ENCODE data around the gene SUN2. TPM values are rescaled to one million over a fixed set of nuclear protein-coding genes. Genes with fewer than 3 reads are reported as not detected.

SUN2 gene
- total RNA-seq, 1 donor from 2014 or later = 896 TPM

DNA sequence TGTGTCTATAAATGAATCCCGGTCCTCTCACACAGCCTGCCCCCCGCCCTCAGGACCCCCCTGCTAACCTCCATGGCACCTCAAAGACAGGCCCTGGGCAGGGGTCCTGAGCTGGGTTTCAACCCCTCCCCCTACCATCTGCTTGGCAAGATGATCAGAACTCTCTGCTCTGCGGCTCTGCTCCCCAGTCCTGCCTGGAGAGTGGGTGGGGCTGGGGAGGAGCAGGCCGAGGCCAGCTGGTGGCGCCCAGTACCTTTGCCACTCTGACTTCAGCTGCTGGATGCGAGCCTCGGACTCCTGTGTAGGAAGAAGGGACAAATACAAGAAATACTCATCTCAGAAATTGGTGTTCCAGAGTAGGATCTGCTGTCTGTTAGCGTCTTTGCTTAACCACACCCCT, 15.0 kb downstream of the SUN2 start:
- TF ChIP-seq, protein P1, sequence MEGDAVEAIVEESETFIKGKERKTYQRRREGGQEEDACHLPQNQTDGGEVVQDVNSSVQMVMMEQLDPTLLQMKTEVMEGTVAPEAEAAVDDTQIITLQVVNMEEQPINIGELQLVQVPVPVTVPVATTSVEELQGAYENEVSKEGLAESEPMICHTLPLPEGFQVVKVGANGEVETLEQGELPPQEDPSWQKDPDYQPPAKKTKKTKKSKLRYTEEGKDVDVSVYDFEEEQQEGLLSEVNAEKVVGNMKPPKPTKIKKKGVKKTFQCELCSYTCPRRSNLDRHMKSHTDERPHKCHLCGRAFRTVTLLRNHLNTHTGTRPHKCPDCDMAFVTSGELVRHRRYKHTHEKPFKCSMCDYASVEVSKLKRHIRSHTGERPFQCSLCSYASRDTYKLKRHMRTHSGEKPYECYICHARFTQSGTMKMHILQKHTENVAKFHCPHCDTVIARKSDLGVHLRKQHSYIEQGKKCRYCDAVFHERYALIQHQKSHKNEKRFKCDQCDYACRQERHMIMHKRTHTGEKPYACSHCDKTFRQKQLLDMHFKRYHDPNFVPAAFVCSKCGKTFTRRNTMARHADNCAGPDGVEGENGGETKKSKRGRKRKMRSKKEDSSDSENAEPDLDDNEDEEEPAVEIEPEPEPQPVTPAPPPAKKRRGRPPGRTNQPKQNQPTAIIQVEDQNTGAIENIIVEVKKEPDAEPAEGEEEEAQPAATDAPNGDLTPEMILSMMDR (IDR thresholded peaks at IDR 0.05) = no peak
- Histone ChIP-seq H3K9me3 (no peaks in the 10 kb centered on the region), H3K36me3 (peaks cover 95 to 100% of the 10 kb centered on the region in 2 donors), H3K27me3 (no peaks in the 10 kb centered on the region), H3K4me1 (no peaks in the 10 kb centered on the region), H3K27ac (no peak overlapping the region), H3K4me3 (no peak overlapping the region)
- intact Hi-C loops (cut with DNase I) = no loop called here
- DNase-seq (ENCODE audit: low spot score in 2 of 2) = no peak

DNA sequence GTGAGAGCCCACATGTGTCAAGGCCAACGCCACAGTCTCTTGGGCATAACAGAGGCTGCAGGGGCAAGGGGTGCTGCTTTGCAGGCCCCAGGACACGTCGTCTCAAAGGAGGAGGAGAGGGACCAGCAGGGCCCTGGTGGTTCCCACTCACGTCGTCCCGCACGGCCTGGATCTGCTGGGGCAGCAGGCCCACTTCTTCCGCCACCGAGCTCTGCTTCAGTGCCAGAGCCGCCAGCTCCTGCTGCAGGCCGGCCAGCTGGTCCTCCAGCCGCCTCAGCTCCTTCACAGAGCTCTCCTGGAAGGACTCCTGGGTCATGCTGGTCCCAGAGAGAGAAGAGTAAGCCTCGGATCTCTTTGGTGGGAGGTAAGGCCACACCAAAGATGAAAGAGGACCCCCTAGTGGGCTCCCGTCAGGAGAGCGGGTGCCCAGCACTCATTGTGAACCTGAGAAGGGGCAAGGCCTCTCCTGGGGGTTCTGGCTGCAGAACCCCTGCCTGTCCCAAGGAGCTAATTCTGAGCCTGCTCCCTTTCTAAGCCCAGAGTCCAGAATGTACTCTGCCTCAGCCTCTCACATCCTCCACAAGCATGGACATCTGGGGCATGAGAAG, 15.6 kb downstream of the SUN2 start:
- H3K36me3 ChIP-seq = peaks cover 96 to 100% of the 10 kb centered on the region in 2 donors
- intact Hi-C loops (cut with DNase I) = no loop called here

GRCh38 chr22:38739300-38740055, 16.3 kb downstream of the SUN2 start:
- H3K27ac ChIP-seq = peak overlapping the region in 1 of 2 donors; percentile 17
- no peak overlapping the region for H3K4me3 ChIP-seq
- intact Hi-C loops (cut with DNase I) = no loop called here
- peaks cover 0 to under 1% of the 10 kb centered on the region in 2 donors for H3K4me1 ChIP-seq
- no peak for DNase-seq (ENCODE audit: low spot score in 2 of 2)
- no peaks in the 10 kb centered on the region for H3K9me3 ChIP-seq
- H3K36me3 ChIP-seq = peaks cover 97 to 100% of the 10 kb centered on the region in 2 donors
- H3K27me3 ChIP-seq = no peaks in the 10 kb centered on the region
- TF ChIP-seq, protein P1 (IDR thresholded peaks at IDR 0.05) = no peak

More for the DNA sequence above, 15.6 kb downstream of the SUN2 start:
- no peak for DNase-seq (ENCODE audit: low spot score in 2 of 2)
- Histone ChIP-seq H3K9me3 (no peaks in the 10 kb centered on the region), H3K4me1 (no peaks in the 10 kb centered on the region), H3K27me3 (no peaks in the 10 kb centered on the region), H3K27ac (peak overlapping the region in 1 of 2 donors; percentile 17), H3K4me3 (no peak overlapping the region)
- TF ChIP-seq, protein P1 (IDR thresholded peaks at IDR 0.05) = no peak

DNA sequence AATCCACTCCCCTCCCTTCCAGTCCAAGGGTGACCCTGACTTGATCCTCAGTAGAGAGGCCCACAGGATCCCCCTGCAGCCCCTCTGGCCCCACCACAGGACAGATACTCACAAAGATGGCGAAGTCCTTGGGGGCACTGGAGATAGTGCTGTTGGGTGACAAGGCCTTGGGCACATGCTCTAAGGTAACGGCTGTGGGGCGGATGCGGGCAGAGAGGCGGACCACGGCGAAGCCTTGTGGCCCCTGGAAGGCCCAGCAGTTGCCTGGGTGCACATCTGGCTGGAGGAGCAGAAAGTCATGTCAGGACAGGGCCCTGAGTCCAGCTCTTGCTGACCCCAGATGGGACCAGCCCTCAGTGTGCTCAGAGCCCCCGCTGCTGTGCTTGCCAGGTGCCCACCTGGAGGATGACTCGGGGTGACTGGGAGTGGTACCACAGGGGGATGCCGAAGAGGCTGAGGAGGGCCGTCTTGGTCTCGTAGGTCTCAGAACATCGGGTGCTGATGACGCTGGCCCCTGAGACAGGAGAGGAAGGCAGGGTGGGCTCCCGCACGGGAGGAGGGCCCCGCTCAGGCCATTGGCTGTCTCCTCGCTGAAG, 17.2 kb downstream of the SUN2 start:
- Histone ChIP-seq H3K27me3 (no peaks in the 10 kb centered on the region), H3K9me3 (no peaks in the 10 kb centered on the region), H3K4me3 (no peak overlapping the region), H3K4me1 (peaks cover 3 to 6% of the 10 kb centered on the region in 2 donors), H3K27ac (peak overlapping the region in 1 of 2 donors; percentile 16), H3K36me3 (peaks cover 93 to 95% of the 10 kb centered on the region in 2 donors)
- TF ChIP-seq, protein P1 (IDR thresholded peaks at IDR 0.05) = no peak
- DNase-seq (ENCODE audit: low spot score in 2 of 2) = no peak
- intact Hi-C loops (cut with DNase I) = no loop called here

DNA sequence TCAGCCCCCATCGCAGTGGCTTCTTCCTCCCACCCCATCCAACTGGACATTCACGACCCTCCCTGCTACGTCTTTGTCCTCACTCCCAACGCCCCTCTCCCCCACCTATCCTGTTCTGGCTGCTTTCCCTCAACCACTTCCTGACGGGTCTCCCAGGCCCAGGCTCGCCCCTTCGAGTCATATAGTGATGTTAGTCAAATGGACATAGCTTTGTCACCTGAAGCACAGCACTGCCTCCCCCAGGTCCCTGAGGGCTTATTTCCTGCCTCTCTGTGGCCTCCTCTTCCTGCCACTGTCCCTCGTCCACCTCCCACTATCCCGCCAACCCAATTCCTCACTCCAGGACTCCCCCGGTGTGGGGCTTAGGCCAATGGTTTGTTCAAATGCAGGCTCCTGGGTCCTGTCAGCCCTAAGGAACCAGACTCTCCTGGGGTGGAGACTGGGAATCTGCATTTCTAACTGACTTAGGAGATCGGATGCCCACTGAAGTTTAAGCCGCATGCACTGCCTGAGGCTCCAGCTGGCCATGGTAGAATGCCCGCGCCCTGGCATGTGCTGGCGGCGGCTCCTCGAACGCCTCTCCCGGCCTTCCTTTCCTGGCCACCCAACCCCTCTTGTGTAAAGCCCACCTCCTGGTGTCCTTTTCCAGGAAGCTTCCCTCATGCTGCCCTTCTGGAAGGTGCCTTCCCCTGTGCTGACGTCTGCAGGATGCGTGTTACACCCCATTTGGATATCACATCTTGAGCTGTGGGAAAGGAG, 18.3 kb downstream of the SUN2 start:
- TF ChIP-seq, protein P1 (IDR thresholded peaks at IDR 0.05) = no peak
- Histone ChIP-seq H3K9me3 (no peaks in the 10 kb centered on the region), H3K4me1 (peaks cover 12 to 15% of the 10 kb centered on the region in 2 donors), H3K27me3 (no peaks in the 10 kb centered on the region), H3K4me3 (no peak overlapping the region), H3K27ac (no peak overlapping the region), H3K36me3 (peaks cover 84 to 85% of the 10 kb centered on the region in 2 donors)
- intact Hi-C loops (cut with DNase I) = no loop called here
- no peak for DNase-seq (ENCODE audit: low spot score in 2 of 2)

All from ascending aorta (tissue), 2 donors.